Aorta (tissue), 5 donors: ENCODE data around the gene PDZK1. TPM values are rescaled to one million over a fixed set of nuclear protein-coding genes. Genes with fewer than 3 reads are reported as not detected.
"Not testable (repeated sequence)": the region's sequence is repeated elsewhere in the genome, so short reads cannot be mapped to it uniquely, and the experiment has no call there.

ENCODE experiments used
- ATAC-seq: fragments of 200-7000 bp; cut with Tn5 transposase; one replicate; pipeline ENCODE4 v1.9.1; 2022; ENCODE audit warnings: moderate library complexity; ENCODE audit not compliant: low FRiP score
- DNase-seq, 2 donors: peaks; one replicate each; pipeline ENCODE4 v3.0.0-alpha.2; 2020
- H3K27ac ChIP-seq, 2 donors: one replicate each; pipeline ENCODE4 v1.5.1; 2013; ENCODE audit warnings: low read length in 2 of 2, mild to moderate bottlenecking in 2 of 2, moderate library complexity in 2 of 2, control low read depth in 1 of 2, inconsistent platforms in 1 of 2, low read depth in 1 of 2
- H3K27me3 ChIP-seq, 2 donors: one replicate each; pipeline ENCODE4 v1.6.1; 2013; ENCODE audit warnings: control low read depth in 1 of 2, low read length in 1 of 2, mild to moderate bottlenecking in 1 of 2, moderate library complexity in 1 of 2; ENCODE audit not compliant: insufficient read depth in 2 of 2, control insufficient read depth in 1 of 2
- H3K36me3 ChIP-seq, 2 donors: one replicate each; pipeline ENCODE4 v1.6.1; 2013; ENCODE audit warnings: control low read depth in 1 of 2, low read length in 1 of 2, mild to moderate bottlenecking in 1 of 2; ENCODE audit not compliant: insufficient read depth in 2 of 2, control insufficient read depth in 1 of 2
- H3K4me1 ChIP-seq, 2 donors: one replicate each; pipeline ENCODE4 v1.6.1; 2013; ENCODE audit warnings: low read length in 2 of 2, control low read depth in 1 of 2, mild to moderate bottlenecking in 1 of 2, moderate library complexity in 1 of 2; ENCODE audit not compliant: insufficient read depth in 2 of 2, control insufficient read depth in 1 of 2
- H3K4me3 ChIP-seq, 2 donors: one replicate each; pipeline ENCODE4 v1.5.1; 2013; ENCODE audit warnings: low read length in 2 of 2, control low read depth in 1 of 2, mild to moderate bottlenecking in 1 of 2
- H3K9me3 ChIP-seq: one replicate; pipeline ENCODE4 v1.6.1; 2013; ENCODE audit warnings: mild to moderate bottlenecking, low read length; ENCODE audit not compliant: control insufficient read depth
- WGBS, 2 donors: extraction: QIAGEN DNeasy Blood & Tissue Kit; methylation state at CpG; one replicate each; pipeline ENCODE4 v1.1.7; 2013; 5-methylcytosine and 5-hydroxymethylcytosine counted together
- intact Hi-C, 2 donors: fragments of 100-400 bp; cut with DNase I; formaldehyde crosslinking; loops; one replicate each; pipeline versions ENCODE4 v1.14.2 to v1.15.0; 2022
- polyA plus RNA-seq, 2 donors: library from polyadenylated mRNA; stranded (reverse); fragments of 200-250 nt; gene quantifications; one replicate each; pipeline ENCODE4 v1.2.3, GENCODE V29; 2013
- total RNA-seq, 2 donors: library from RNA; stranded (reverse); fragmentation: NEBNext Ultra II Directional; extraction: Animal tissue kit (Norgen Biotek cat#: 25700); gene quantifications; one replicate each; pipeline ENCODE4 v1.2.1, GENCODE V29; 2021
- donor health status: healthy with polysubstance abuse.
- donor health status: Bipolar disorder and iron deficiency.
- donor health status: DM: no; HTN: no; CAD: no.
- donor health status: DM: no; HTN: no; CAD: no.
- donor health status: DM: yes; HTN: yes; CAD: no.

The PDZK1 gene
- total and polyA plus RNA-seq, 4 donors, result 0.48 to 25.5 (median 1.1) TPM

DNA sequence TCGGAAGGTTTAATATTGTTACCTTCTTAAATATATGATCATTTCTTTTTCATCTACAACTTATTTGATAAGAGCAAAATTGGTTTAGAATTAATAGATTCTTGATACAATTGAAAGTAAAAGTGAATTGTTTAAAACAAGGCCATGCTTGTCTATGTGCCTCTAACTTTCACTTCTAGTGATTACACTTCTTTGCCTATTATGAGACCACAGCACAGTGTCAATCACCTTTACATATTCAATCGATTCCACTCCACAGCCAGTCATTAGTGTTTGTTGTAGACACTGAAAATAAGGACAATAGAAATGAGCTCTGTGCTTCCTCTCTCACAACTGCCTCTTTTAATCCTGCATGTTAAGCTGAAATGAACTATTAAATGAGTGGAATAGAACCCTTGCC, 65.3 kb downstream of the PDZK1 start:
- DNase-seq, H3K27ac ChIP-seq, H3K27me3 ChIP-seq, H3K4me3 ChIP-seq, H3K9me3 ChIP-seq, ATAC-seq, intact Hi-C loops, H3K4me1 ChIP-seq, H3K36me3 ChIP-seq: not testable (repeated sequence)
- WGBS, 2 donors, result 100% methylated on average over 1 of the region's 2 CpGs

DNA sequence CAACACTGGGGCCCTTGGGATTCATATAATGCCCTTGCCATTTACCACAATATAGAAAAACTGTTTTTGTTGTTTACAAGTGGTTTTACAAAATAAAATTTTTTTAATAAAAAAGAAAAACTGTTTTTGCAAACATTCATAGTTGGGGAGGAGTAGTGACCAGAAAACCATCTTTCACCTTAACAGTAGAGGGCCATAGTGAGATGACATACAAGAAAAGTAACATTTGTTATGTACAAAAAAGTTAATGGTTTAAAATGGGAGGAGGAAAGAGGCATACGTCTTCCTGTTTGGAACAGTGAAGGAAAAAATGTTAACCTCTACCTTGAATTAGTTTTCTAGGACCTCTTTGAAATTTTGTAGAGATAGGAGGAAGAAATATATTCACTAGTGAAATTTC, 70.9 kb downstream of the PDZK1 start:
- H3K27ac ChIP-seq, H3K27me3 ChIP-seq, DNase-seq, intact Hi-C loops, H3K9me3 ChIP-seq, H3K4me3 ChIP-seq, ATAC-seq, H3K36me3 ChIP-seq, H3K4me1 ChIP-seq: not testable (repeated sequence)
- WGBS, 2 donors, result 50 to 52% methylated on average over 1 of the region's 1 CpG

DNA sequence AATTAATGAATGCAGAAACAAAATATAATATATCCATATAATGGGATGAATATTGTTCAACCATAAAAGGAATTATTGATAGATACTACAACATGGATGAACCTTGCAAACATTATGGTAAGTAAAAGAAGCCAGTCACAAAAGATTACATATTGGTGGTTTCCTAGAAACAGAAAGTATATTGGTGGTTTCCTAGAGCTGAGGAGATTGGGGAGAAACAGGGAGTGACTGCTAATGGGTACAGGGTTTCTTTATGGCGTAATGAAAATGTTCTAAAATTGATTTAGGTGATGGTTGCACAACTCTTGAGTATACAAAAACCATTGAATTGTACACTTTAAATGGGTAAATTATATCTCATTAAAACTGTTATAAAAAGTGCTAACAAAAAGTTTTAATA, 85.0 kb downstream of the PDZK1 start:
- DNase-seq, ATAC-seq, H3K27me3 ChIP-seq, H3K4me3 ChIP-seq, H3K27ac ChIP-seq, H3K36me3 ChIP-seq, intact Hi-C loops, H3K4me1 ChIP-seq, H3K9me3 ChIP-seq: not testable (repeated sequence)
- WGBS, 2 donors, result no CpG with 5 or more reads among the region's 1 CpG

Other genes starting within 250 kb of the PDZK1 start
- gene GPR89A, start 99.4 kb downstream of the PDZK1 start, total RNA-seq, result 10 to 100 TPM; 16.5 to 21.4 TPM
- gene GPR89A, start 99.4 kb downstream of the PDZK1 start, polyA plus RNA-seq, result 10 to 100 TPM in 1 of 2 donors, 1 to 10 TPM in 1; 6.8 to 11.0 TPM
- under 1 TPM in 1 of 2 donors, not detected in 1; 0.30 TPM for gene CD160, start 12.1 kb upstream of the PDZK1 start, total RNA-seq
- gene CD160, start 12.1 kb upstream of the PDZK1 start, polyA plus RNA-seq, result 1 to 10 TPM in 1 of 2 donors, not detected in 1; 1.0 TPM
- 10 to 100 TPM; 29.7 to 60.3 TPM for gene RNF115, start 116.7 kb upstream of the PDZK1 start, total RNA-seq
- gene RNF115, start 116.7 kb upstream of the PDZK1 start, polyA plus RNA-seq, result 10 to 100 TPM; 13.3 to 14.4 TPM
- 10 to 100 TPM; 23.8 to 25.9 TPM for gene POLR3C, start 116.8 kb upstream of the PDZK1 start, total RNA-seq
- gene POLR3C, start 116.8 kb upstream of the PDZK1 start, polyA plus RNA-seq, result 10 to 100 TPM; 14.8 to 21.0 TPM
- gene NUDT17, start 138.3 kb upstream of the PDZK1 start, total RNA-seq, result 1 to 10 TPM; 1.2 to 2.7 TPM
- 1 to 10 TPM; 4.0 to 4.1 TPM for gene NUDT17, start 138.3 kb upstream of the PDZK1 start, polyA plus RNA-seq
- 10 to 100 TPM; 44.5 to 60.6 TPM for gene PIAS3, start 151.7 kb upstream of the PDZK1 start, total RNA-seq
- gene PIAS3, start 151.7 kb upstream of the PDZK1 start, polyA plus RNA-seq, result 10 to 100 TPM; 12.3 to 81.7 TPM
- gene ANKRD35, start 178.5 kb upstream of the PDZK1 start, total RNA-seq, result 1 to 10 TPM; 3.8 to 7.2 TPM
- 10 to 100 TPM in 1 of 2 donors, 1 to 10 TPM in 1; 8.4 to 23.6 TPM for gene ANKRD35, start 178.5 kb upstream of the PDZK1 start, polyA plus RNA-seq
- 100 to 1,000 TPM in 1 of 2 donors, 10 to 100 TPM in 1; 74.6 to 123 TPM for gene ITGA10, start 202.7 kb upstream of the PDZK1 start, total RNA-seq
- 100 to 1,000 TPM in 1 of 2 donors, 1 to 10 TPM in 1; 7.6 to 296 TPM for gene ITGA10, start 202.7 kb upstream of the PDZK1 start, polyA plus RNA-seq
- gene PEX11B, start 211.3 kb upstream of the PDZK1 start, total RNA-seq, result 10 to 100 TPM; 14.9 to 20.6 TPM
- 10 to 100 TPM; 10.0 to 18.2 TPM for gene PEX11B, start 211.3 kb upstream of the PDZK1 start, polyA plus RNA-seq
- 10 to 100 TPM; 81.2 to 84.5 TPM for gene RBM8A, start 220.1 kb upstream of the PDZK1 start, total RNA-seq
- 10 to 100 TPM; 42.6 to 74.1 TPM for gene RBM8A, start 220.1 kb upstream of the PDZK1 start, polyA plus RNA-seq